Hematopoietic multipotent progenitor cell treated with erythropoietin and hydrocortisone succinate and interleukin-3 and kit ligand, for 17 days (in vitro differentiated cells): ENCODE measurements around the gene NIFK.

Source experiments
- DNase-seq: peaks from one replicate; pipeline ENCODE4 v3.0.0-alpha.2; 2015; ENCODE audit warnings: low spot score

The NIFK gene

GRCh38 chr2:121736462-121737336 is at the start of gene NIFK:
Gene NIFK (minus strand): TSS chr2:121736875. CDS start chr2:121736850, 25 bp downstream.
- peak; percentile 96 for DNase-seq

GRCh38 chr2:121783180-121783579 is 46.5 kb upstream of the NIFK start:
- DNase-seq: no peak

- no peak for DNase-seq
Observed at GRCh38 chr2:121778741-121779487, 42.2 kb upstream of the NIFK start.

- no peak for DNase-seq
Observed at GRCh38 chr2:121777699-121778058, 41.0 kb upstream of the NIFK start.

- no peak for DNase-seq
Observed at GRCh38 chr2:121776885-121777698, 40.4 kb upstream of the NIFK start.

- no peak for DNase-seq
Observed at GRCh38 chr2:121776361-121776760, 39.7 kb upstream of the NIFK start.

- no peak for DNase-seq
Observed at GRCh38 chr2:121774235-121774634, 37.6 kb upstream of the NIFK start.

- DNase-seq: no peak
Observed at GRCh38 chr2:121771976-121772742, 35.5 kb upstream of the NIFK start.

- DNase-seq: no peak
Observed at GRCh38 chr2:121768143-121768755, 31.6 kb upstream of the NIFK start.

- DNase-seq: no peak
Observed at GRCh38 chr2:121766624-121767023, 29.9 kb upstream of the NIFK start.

- DNase-seq: no peak
Observed at GRCh38 chr2:121764681-121765228, 28.1 kb upstream of the NIFK start.

GRCh38 chr2:121755237-121756111 is 18.8 kb upstream of the NIFK start, which contains the start of gene TSN:
Gene TSN (plus strand): TSS chr2:121755651. CDS start chr2:121755780, 129 bp downstream.
- peak; percentile 97 for DNase-seq

- no peak for DNase-seq
Observed at GRCh38 chr2:121754851-121755236, 18.2 kb upstream of the NIFK start.

GRCh38 chr2:121748202-121748601 is 11.5 kb upstream of the NIFK start:
- peak; percentile 49 for DNase-seq

- no peak for DNase-seq
Observed at GRCh38 chr2:121746071-121746578, 9.4 kb upstream of the NIFK start.

- no peak for DNase-seq
Observed at GRCh38 chr2:121741450-121741849, 4.8 kb upstream of the NIFK start.

GRCh38 chr2:121740973-121741372 is 4.3 kb upstream of the NIFK start:
- DNase-seq: no peak

- DNase-seq: no peak
Observed at GRCh38 chr2:121736140-121736461, 574 bp downstream of the NIFK start.

GRCh38 chr2:121735518-121736074 is 1.1 kb downstream of the NIFK start:
- DNase-seq: peak; percentile 49
